DOHH2 (cell line): Measurements from ENCODE around the gene CEL.

Experiments used
- CTCF ChIP-seq: fragments of 200-600 bp; sonication (generic); IDR thresholded peaks from one replicate; pipeline ENCODE4 v1.5.1; 2014; ENCODE audit warnings: antibody characterized with exemption, mild to moderate bottlenecking, low read depth, low read length; ENCODE audit not compliant: poor library complexity, severe bottlenecking
- EZH2phosphoT487 ChIP-seq: fragments of 200-600 bp; sonication (generic); IDR thresholded peaks from 2 replicates; pipeline ENCODE4 v1.6.1; 2017; ENCODE audit warnings: borderline replicate concordance, mild to moderate bottlenecking, antibody characterized with exemption, low read length, moderate library complexity, mixed read lengths

GRCh38 chr9:133058071-133058470 lies 3.7 kb upstream of the CEL start:
- TF ChIP-seq CTCF (no peak), EZH2phosphoT487 (no peak)
